ENCODE measurements around the gene EXOSC9.

GRCh38 chr4:121822047-121822446 lies 20.9 kb downstream of the EXOSC9 start:
- no peak for TF ChIP-seq CTCF (IDR thresholded peaks at IDR 0.05)
- TF ChIP-seq POLR2A (IDR thresholded peaks at IDR 0.05) = no peak
